GM12864 (cell line): ENCODE measurements around the gene HOMER2.

Source experiments
- DNase-seq: peaks from one replicate; pipeline ENCODE4 v3.0.0-alpha.2; 2011; ENCODE audit warnings: low read depth
- H3K4me3 ChIP-seq: 2 replicates; pipeline ENCODE4 v1.5.1; 2011; ENCODE audit warnings: mild to moderate bottlenecking, low read depth, low read length, control low read depth
- TF ChIP-seq, protein P1 (sequence below): IDR thresholded peaks from 2 replicates; pipeline ENCODE4 v1.5.1; 2011; ENCODE audit warnings: low read depth, mild to moderate bottlenecking, moderate library complexity, low read length, control low read depth, inconsistent platforms; ENCODE audit errors: missing control alignments

The HOMER2 gene

DNA sequence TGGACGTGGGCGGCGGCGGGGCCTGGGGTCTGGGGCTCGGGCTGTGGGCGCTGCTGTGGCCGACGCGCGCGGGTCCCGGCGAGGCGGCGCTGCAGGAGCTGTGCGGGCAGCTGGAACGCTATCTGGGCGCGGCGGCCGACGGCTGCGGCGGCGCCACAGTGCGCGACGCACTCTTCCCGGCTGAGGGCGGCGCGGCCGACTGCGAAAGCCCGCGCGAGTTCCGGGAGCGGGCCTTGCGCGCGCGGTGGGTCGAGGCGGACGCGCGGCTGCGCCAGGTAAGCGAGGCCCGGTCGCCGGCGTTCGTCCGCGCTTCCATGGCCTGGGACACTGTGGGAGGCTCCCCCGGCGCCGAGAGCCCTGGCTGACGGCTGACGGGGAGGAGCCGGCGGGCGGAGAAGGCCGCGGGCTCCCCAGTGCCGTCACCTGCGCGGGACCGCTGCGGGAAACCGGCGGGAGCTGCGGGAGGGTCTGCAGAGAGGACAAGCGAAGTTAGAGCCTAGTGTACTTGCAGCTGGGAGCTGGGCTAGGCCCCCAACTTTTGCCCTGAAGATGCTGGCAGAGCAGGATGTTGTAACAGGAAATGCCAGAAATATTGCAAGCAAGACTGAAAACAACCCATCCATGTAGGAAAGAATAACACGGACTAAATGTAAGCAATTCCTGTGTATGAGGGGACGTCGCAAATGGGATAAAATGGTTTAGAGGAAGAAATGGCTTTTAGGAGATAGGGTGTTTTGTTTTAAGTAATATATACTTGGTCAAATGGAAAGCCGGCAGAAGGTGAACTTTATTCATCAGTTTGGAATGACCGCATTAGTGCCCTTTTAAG, 142.2 kb downstream of the HOMER2 start:
- peak overlapping the region; percentile 95 for H3K4me3 ChIP-seq
- DNase-seq: no peak
- TF ChIP-seq, protein P1, sequence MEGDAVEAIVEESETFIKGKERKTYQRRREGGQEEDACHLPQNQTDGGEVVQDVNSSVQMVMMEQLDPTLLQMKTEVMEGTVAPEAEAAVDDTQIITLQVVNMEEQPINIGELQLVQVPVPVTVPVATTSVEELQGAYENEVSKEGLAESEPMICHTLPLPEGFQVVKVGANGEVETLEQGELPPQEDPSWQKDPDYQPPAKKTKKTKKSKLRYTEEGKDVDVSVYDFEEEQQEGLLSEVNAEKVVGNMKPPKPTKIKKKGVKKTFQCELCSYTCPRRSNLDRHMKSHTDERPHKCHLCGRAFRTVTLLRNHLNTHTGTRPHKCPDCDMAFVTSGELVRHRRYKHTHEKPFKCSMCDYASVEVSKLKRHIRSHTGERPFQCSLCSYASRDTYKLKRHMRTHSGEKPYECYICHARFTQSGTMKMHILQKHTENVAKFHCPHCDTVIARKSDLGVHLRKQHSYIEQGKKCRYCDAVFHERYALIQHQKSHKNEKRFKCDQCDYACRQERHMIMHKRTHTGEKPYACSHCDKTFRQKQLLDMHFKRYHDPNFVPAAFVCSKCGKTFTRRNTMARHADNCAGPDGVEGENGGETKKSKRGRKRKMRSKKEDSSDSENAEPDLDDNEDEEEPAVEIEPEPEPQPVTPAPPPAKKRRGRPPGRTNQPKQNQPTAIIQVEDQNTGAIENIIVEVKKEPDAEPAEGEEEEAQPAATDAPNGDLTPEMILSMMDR: no peak

DNA sequence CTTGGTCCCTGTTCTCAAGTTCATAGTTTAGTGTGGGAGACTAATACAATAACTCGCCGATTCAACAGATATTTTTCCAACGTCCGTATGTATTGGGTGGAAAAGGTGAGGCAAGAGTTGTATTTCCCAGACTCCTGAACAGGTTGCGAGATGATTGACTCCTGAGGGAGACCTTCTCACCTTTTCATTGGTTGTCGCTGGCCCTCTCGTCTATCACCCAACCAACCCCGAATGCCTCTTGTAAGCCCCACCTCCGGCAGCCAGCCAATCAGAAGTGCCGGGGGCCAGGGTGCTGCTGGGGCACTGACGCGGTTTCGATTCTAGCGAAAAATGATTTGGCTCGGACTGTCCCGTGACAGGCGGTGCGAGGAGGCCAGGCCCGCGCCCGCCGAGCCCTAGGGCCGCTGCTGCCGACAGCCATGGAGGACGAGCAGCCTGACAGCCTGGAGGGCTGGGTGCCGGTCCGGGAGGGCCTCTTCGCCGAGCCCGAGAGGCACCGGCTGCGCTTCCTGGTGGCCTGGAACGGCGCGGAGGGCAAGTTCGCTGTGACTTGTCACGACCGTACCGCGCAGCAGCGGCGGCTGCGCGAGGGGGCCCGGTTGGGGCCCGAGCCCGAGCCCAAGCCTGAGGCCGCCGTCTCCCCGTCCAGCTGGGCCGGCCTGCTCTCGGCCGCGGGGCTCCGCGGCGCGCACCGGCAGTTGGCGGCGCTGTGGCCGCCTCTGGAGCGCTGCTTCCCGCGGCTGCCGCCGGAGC, 143.0 kb downstream of the HOMER2 start, which contains the start of gene WHAMM:
WHAMM (plus strand) TSS at position 321 of the 753 bp plus-strand sequence; CDS start at position 420, 99 bp downstream.
- DNase-seq: peak; percentile 93
- H3K4me3 ChIP-seq: peak within 1 kb of the TSS; percentile 95
- TF ChIP-seq, protein P1: peak; percentile 24

DNA sequence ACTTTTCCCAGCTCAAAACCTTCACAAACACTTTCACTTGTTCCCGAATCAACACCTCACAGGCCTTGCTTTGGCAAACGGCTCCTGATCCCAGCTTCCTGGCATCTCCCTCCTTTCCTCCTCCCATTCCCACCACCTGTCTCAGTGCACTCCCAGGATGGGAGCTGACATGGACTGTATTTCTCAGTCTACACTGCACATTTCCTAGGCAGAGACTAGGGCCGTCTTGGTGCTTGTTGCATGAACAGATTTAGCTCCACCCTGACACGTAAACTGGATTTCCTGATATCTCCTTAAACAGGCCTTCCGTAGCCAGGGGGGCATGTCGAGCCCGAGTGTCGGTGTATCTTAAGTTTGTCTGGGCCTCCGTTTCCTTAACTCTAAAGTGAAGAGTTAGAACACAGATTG, 143.9 kb downstream of the HOMER2 start:
- TF ChIP-seq, protein P1: no peak
- no peak for DNase-seq
- peak overlapping the region; percentile 95; the same call in 1 of the 2 replicates for H3K4me3 ChIP-seq

DNA sequence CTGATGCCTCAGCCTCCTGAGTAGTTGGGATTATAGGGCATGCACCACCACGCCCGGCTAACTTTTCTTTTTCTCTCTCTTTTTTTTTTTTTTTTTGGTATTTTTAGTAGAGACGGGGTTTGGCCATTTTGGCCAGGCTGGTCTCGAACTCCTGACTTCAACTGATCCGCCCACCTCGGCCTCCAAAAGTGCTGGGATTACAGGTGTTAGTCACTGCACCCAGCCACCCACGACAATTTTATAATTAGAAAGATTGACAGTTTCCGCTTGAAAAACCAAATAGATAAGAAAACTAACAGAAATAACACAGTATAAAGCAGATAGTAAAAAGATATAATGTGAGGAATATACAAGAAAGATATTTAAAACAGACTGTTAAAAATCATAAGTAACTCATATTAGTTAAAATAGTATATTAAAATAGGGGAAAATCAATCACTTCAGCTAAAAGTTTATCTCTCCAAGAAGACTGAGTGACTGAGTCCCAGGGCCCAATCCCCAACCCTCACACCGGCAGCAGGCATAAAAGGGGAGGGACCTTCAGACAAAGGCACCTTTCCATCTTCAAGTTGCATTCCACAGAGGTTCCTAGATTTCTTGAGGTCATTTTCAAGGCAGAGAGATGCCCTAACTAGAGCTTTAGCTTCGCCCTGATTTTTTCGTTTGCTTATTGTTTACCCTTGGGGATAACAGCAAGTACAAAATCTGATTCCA, 144.4 kb downstream of the HOMER2 start:
- H3K4me3 ChIP-seq: peak overlapping the region; percentile 95; the same call in 1 of the 2 replicates
- DNase-seq: no peak
- TF ChIP-seq, protein P1: no peak

DNA sequence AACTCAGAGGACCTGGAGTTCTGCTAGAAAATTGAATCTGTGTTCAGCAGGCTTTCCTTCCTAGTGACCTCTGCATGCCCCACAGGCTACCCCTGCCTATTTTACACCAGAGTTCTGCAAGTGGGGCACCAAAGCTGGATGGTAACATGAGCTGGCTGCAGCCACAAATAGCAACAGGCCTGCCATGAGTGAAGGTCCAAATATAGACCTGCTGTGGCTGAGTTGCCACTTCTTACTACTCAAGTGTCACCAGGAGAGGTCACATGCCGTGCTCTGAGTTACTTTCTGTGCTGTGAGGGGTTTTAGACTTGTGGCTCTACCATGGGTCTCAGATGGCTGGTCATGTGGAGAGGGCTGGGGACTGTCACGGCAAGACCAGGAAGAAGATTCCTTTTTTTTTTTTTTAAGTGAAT, 146.5 kb downstream of the HOMER2 start, which contains the start of gene FSD2:
FSD2 (minus strand) TSS at position 76 of the 413 bp plus-strand sequence. CDS start 18,679 bp downstream, outside the sequence.
- no peak within 1 kb of the TSS; the same call in 1 of the 2 replicates for H3K4me3 ChIP-seq
- peak; percentile 85 for DNase-seq
- TF ChIP-seq, protein P1: peak; percentile 20

DNA sequence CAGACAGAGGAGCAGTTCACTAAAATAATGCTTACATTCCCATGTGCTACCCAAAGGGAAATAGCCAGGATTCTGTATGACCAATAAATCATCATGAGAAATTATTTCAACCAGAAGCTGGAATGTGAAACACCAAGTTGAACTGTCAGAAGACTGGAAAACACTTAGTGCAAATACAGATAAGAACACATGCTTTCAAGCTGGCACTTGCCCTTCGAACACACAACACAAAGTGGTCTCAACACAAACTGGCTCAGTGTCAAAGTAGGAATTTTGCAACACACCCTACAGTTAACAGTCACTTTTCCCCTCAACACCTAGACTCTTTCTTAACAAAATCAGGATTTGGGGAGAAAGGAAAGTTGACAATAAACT, 148.0 kb downstream of the HOMER2 start:
- DNase-seq: no peak
- TF ChIP-seq, protein P1: no peak
- no peak overlapping the region for H3K4me3 ChIP-seq
